ENCODE data around the gene FEZF2.

GRCh38 chr3:62329971-62330370 lies 43.4 kb downstream of the FEZF2 start:
- TF ChIP-seq POLR2A (IDR thresholded peaks at IDR 0.05) (no peak), CTCF (IDR thresholded peaks at IDR 0.05) (no peak)
